22Rv1 (cell line): ENCODE data around the gene AUP1.
A peak's percentile ranks its signal among the peaks of the same experiment; 100 is the strongest.

Source experiments
- H3K27ac ChIP-seq: fragments of 450-650 bp; 2 replicates; pipeline ENCODE4 v1.5.1; 2017
- CTCF ChIP-seq: fragments of 450-650 bp; IDR thresholded peaks from 2 replicates; pipeline ENCODE4 v1.5.1; 2017; ENCODE audit warnings: mild to moderate bottlenecking
- ZFX ChIP-seq: fragments of 450-650 bp; IDR thresholded peaks from 2 replicates; pipeline ENCODE4 v1.6.1; 2017; ENCODE audit warnings: antibody characterized with exemption, borderline replicate concordance

The AUP1 gene

GRCh38 chr2:74515981-74516633, 13.4 kb downstream of the AUP1 start:
- H3K27ac ChIP-seq = no peak overlapping the region
- TF ChIP-seq CTCF (no peak), ZFX (no peak)

GRCh38 chr2:74515271-74515980, 14.1 kb downstream of the AUP1 start:
- no peak overlapping the region for H3K27ac ChIP-seq
- TF ChIP-seq CTCF (no peak), ZFX (no peak)

GRCh38 chr2:74514368-74515270, 14.9 kb downstream of the AUP1 start, which contains the start of gene TLX2:
TLX2 (plus strand) TSS chr2:74514450; CDS start chr2:74514807, 357 bp downstream.
- H3K27ac ChIP-seq = peak within 1 kb of the TSS; percentile 44
- TF ChIP-seq CTCF = no peak
- no peak for TF ChIP-seq ZFX

GRCh38 chr2:74513605-74514367, 15.7 kb downstream of the AUP1 start:
- TF ChIP-seq CTCF (no peak), ZFX (no peak)
- H3K27ac ChIP-seq = peak overlapping the region; percentile 44

GRCh38 chr2:74512744-74513604, 16.5 kb downstream of the AUP1 start:
- no peak for TF ChIP-seq ZFX
- no peak for TF ChIP-seq CTCF
- peak overlapping the region; percentile 44 for H3K27ac ChIP-seq
